Limb (tissue), 2 donors: ENCODE results near the gene RUNDC1.
A peak's percentile ranks its signal among the peaks of the same experiment; 100 is the strongest.

Experiments
- DNase-seq, 2 donors: peaks; one replicate each; pipeline ENCODE4 v3.0.0-alpha.2; 2016; ENCODE audit errors: extremely low spot score in 2 of 2

Gene RUNDC1

GRCh38 chr17:43018932-43019331 is 38.6 kb downstream of the RUNDC1 start:
- DNase-seq: no peak

DNA sequence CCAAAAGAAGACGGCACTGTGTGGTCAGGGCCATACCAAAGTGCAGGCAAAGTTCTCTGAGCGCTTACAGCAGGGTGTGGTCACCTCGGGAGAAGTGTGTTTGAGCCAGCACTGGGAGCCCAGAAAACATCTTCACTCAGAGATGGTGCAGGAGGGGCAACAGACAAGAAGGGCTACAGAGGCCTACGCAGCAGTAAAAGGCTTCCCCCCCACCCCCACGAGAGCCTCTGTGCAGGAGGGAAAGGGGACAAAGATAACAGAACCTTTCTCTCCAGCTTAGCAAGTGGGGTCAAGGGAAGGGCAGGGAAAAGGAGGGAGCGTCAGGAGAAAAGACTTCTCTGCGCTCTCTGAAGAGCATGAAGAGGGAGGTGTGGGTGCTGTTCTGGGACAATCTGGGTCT is 39.1 kb downstream of the RUNDC1 start:
- no peak for DNase-seq

- DNase-seq: no peak
Observed at GRCh38 chr17:43020030-43020621, 39.8 kb downstream of the RUNDC1 start.

GRCh38 chr17:43020789-43021740 is 40.7 kb downstream of the RUNDC1 start:
- DNase-seq: peak in 1 of 2 donors; percentile 78

DNA sequence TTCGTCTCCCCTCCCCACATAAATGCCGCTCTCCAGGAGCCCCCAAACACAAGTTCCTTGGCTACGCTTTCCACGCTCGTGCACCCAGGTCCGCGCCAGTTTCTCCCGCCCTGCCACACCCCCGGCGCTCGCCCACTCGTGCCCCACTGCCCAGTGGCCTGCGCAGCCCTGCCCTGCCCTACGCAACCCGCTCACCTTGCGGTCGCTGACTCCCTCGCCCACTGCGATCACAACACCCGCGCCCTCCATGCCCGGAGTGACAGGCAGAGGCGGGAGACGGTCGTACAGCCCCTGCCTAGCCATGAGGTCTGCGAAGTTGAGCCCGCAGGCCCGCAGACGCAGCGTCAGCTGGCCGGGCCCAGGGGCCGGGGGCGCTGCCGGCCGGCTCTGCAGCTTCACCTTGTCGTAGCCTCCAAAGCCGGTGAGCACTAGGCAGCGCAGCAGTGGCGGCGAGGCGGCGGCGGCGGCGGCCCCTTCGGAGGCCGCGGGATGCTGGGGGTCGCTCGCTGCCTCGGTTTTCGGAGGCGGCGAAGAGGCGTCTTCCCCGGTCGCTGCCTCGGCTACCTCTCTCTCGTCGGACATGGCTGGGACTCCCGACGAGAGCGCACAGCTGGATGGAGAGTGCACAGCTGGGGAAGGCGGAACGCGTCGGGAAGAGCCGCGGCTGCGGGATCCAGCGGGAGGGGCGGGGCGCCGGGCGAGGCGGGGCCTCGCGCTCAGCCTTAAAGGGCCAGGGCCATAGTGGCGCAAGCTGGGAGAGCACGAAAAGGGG is 41.6 kb downstream of the RUNDC1 start, which contains the start of gene VAT1:
TSS of gene VAT1 (minus strand) at position 645 of the 772 bp plus-strand sequence. CDS start at position 582, 63 bp downstream.
- DNase-seq: peak; percentile 84 to 89

DNA sequence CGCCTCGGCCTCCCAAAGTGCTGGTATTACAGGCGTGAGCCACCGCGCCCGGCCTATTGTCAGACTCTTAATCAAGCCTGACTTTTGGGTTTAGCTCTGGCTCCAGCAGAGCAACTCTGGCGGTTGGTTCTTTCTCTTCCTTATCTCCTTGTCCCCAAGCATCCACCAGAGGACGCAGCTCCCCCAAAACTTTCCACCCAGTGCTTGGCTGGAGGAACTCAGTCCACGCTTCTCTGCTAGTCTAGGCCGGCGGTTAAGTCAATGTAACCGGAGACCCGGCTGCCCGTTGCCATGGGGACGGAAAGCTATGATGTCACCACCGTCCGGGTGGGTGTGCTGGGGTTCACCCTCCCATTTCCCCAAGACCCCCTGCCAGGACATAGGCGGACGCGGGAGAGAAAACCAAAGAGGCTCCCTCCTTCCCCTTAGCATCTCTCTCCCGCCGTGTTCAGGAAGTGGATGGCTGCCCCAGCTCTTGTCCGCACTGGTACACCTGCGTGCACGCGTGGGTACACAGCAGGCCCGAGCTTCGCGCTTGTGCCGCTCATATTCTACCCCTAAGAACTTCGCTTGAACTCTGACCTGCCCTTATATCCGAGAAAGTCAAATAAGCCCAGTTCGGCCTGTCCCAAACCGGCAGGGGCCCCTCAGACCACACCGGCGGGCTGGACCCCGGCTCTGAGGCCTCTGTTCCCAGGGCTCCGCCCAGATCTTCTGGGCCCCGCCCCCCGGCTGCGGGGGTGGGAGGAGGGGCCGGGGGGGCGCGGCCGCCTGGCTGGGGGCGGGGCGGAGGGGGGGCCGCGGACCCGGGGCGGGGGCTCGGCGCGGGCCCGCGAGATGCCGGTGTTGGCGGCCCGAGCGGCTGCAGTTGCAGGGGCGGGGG is 44.3 kb downstream of the RUNDC1 start, which contains the start of gene RND2:
TSS of gene RND2 (plus strand) at position 825 of the 883 bp plus-strand sequence. CDS start 117 bp downstream, outside the sequence.
- peak; percentile 91 to 96 for DNase-seq

DNA sequence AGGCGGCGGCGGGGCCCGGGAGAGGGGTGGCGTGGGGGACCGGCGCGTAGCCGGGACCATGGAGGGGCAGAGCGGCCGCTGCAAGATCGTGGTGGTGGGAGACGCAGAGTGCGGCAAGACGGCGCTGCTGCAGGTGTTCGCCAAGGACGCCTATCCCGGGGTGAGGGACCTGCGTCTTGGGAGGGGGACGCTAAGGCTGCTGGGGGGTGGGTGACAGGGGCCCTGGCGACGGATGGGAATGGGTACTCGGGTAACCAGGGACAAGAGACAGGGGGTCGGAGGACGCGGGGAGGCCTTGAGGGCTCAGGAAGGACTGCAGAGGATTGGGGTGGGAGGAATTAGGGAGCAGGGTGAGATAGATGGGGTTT is 44.9 kb downstream of the RUNDC1 start:
- DNase-seq: no peak

GRCh38 chr17:43025766-43026537 is 45.6 kb downstream of the RUNDC1 start:
- DNase-seq: no peak

DNA sequence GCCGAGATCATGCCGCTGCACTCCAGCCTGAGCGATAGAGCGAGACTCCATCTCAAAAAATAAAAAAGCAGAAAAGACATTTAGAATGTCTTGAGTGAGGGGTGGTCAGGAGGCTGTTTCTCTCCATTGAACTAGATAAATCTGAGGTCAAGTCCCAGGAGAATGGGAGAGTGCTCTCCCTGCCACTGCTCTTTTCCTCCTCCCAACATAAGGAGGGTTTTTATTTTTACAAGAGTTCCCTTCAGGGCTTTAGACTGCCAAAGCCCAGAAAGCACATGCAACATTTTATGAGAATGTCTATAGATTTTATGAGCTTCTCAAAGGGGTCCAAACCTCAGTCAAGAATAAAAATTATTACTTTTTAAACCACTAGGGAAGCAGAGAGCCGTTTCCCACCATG is 46.2 kb downstream of the RUNDC1 start:
- no peak for DNase-seq

GRCh38 chr17:43027091-43028032 is 47.0 kb downstream of the RUNDC1 start:
- DNase-seq: no peak

GRCh38 chr17:43028221-43028861 is 48.0 kb downstream of the RUNDC1 start:
- no peak for DNase-seq

DNA sequence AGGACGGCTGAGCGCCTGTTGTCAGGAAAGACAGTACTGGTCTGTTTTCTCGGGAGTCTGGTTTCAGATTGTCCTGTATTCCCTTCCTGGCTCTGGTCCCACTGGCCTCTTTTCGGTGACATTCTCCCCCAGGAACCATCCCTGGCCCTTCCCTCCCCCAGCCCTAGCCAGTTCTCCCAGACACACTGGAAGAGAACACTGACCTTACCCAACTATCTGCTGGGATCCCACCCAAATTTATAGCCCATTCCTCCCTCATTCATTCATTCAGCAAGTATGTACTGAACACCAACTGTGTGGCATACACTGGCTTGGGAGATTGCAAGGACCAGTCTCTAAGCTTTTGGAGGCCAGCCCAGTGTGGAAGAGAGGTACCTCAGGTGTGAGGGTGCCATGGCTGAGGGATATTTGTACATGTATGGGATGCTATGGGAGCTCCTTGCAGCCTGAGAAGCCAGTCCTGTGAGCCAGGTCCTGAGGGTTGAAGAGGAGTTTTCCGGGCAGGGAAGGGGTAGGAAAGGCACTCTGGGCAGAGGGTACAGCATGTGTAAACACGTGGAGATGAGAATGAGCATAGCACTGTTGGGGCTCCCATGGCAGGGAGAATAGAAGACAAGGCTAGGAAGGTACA is 49.9 kb downstream of the RUNDC1 start:
- no peak for DNase-seq

DNA sequence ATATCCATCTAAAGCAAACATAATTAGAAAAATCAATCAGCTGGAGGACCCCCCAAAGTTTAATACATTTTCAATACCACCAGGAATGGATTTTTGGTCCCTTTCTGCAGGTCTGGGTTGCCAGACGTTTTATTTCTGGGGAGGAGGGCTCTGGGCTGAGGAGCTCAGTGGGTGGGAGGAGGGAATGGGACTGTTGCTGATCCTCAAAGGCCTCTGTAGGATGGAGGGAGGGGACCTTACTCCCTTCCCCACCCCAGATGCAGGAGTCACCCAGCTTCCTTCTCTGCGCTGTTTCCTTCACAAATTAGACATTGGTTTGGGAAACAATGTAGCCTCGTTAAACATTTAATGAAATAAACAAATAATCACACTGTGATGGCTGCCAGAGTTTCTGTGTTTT is 51.3 kb downstream of the RUNDC1 start:
- DNase-seq: no peak

- DNase-seq: peak in 1 of 2 donors; percentile 54
Observed at GRCh38 chr17:43033948-43034881, 53.9 kb downstream of the RUNDC1 start.

DNA sequence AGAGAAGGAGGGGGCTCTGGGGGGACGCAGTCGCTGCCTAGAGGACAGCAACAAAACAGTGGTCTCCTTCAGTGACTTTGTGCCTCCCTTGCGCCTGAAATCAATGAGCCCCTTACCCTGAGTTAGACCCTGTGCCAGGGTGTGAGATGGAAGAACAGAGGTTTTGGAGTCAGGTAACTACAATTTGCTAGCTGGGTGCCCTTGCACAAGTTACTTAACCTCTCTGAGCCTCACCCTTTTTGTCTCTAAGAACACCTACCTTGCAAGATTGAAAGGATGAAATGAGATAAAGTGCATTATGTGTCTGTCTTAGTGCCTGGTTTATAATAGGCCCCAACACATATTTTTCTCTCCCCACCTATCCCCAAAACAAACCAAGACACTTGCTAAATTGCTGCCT is 54.5 kb downstream of the RUNDC1 start:
- no peak for DNase-seq

DNA sequence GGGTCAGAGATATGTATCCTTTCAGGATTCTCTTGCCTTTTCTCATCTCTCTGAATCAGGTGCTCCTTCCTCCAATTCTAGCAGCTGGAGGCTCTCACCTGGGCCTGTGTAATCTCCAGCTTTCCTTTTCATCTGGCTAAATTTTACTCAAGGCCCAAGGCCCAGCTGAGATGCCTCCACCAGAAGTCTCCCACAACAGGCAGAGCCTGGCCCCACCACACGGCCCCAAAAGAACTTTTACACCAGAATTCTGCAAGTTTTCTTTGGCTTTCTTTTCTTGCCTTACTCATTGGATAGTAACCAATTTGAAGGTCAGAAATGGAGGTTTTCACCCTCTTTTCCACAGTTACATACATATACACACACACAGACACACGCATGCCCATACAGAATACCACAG is 59.3 kb downstream of the RUNDC1 start:
- DNase-seq: no peak

DNA sequence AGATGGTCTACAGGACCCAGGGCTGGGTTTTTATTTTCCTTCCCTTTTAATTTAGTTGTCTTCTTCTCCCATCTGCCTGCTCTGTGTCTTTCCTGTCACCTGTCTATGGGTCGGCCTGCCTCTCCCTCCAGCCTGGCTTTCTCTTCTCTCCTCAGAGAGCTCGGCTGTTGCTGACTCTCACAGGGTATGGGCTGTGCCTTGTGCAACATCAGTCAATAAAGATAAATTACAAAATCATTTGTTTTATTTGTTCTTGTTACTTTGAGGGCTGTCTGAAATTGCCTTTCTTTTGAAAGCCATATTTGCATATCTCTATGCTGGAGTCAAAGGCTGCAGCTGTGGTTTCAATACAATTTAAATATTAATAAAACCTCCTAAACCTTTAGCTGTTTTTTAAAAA is 60.3 kb downstream of the RUNDC1 start:
- no peak for DNase-seq
